GM12878 (cell line): ENCODE measurements around the gene MNT. TPM values are rescaled to one million over a fixed set of nuclear protein-coding genes. Genes with fewer than 3 reads are reported as not detected.

Experiments used
- ATAC-seq: fragments of 200-7000 bp; cut with Tn5 transposase; 3 replicates; pipeline ENCODE4 v1.9.1; 2020; ENCODE audit warnings: mild to moderate bottlenecking, moderate library complexity
- BruUV-seq: library from RNA; stranded (reverse); fragments of 400-500 nt; replicated peaks from 2 replicates; lab custom pipeline; 2021; lab: Mats Ljungman, UMichigan
- CTCF ChIA-PET: fragments of 300-600 bp; sonication (Branson Sonifier 250); formaldehyde crosslinking; extraction: SDS; loops from one replicate; lab custom pipeline; 2021; ENCODE audit warnings: inconsistent platforms; lab: Yijun Ruan, JAX
- POLR2A ChIA-PET: fragments of 350-600 bp; formaldehyde crosslinking; extraction: SDS; loops from one replicate; lab custom pipeline; 2021; ENCODE audit warnings: inconsistent platforms; lab: Charles Lee
- RAD21 ChIA-PET: fragments of 300-600 bp; sonication (Branson Sonifier 250); formaldehyde crosslinking; loops from one replicate; lab custom pipeline; 2023; ENCODE audit warnings: antibody characterized with exemption; ENCODE audit not compliant: unreplicated experiment; lab: Charles Lee
- SMC1A ChIA-PET: fragments of 300-600 bp; sonication (Branson Sonifier 250); formaldehyde crosslinking; loops from one replicate; lab custom pipeline; 2023; ENCODE audit not compliant: unreplicated experiment, uncharacterized antibody; lab: Charles Lee
- DNase-seq: peaks from one replicate; pipeline ENCODE4 v3.0.0-alpha.2; 2011; ENCODE audit warnings: low read depth, low spot score
- FAIRE-seq: peaks from 3 replicates; lab custom pipeline; 2011; peaks lifted over from hg19 to GRCh38; lab: Jason Lieb, UNC
- H2AFZ ChIP-seq: 2 replicates; pipeline ENCODE4 v1.6.0; 2011; ENCODE audit warnings: low read depth, low read length, control low read depth; ENCODE audit not compliant: control insufficient read depth
- H3K27ac ChIP-seq: 2 replicates; pipeline ENCODE4 v1.5.1; 2011; ENCODE audit warnings: control low read depth; ENCODE audit not compliant: control insufficient read depth, insufficient read depth
- H3K27me3 ChIP-seq, 2 experiments: replicated peaks in 1 of 2; 2 replicates each; pipeline versions ENCODE4 v1.6.0 to v1.6.1; 2011; ENCODE audit warnings: low read length in 1 of 2; ENCODE audit not compliant: control insufficient read depth in 2 of 2, insufficient read depth in 2 of 2
- H3K36me3 ChIP-seq, 2 experiments: 2 replicates each; pipeline ENCODE4 v1.5.1; 2011; ENCODE audit warnings: low read length in 1 of 2; ENCODE audit not compliant: control insufficient read depth in 2 of 2, insufficient read depth in 2 of 2
- H3K4me1 ChIP-seq: 2 replicates; pipeline ENCODE4 v1.6.1; 2011; ENCODE audit warnings: mild to moderate bottlenecking, low read length, moderate library complexity, mixed read lengths; ENCODE audit not compliant: control insufficient read depth, insufficient read depth
- H3K4me2 ChIP-seq: 2 replicates; pipeline ENCODE4 v1.6.0; 2011; ENCODE audit warnings: control low read depth; ENCODE audit not compliant: control insufficient read depth, insufficient read depth
- H3K4me3 ChIP-seq: fragments of 200-600 bp; sonication (generic); 2 replicates; pipeline ENCODE4 v1.5.1; 2016
- H3K79me2 ChIP-seq: 2 replicates; pipeline ENCODE4 v1.6.0; 2011; ENCODE audit warnings: low read length; ENCODE audit not compliant: control insufficient read depth, insufficient read depth
- H3K9ac ChIP-seq: 2 replicates; pipeline ENCODE4 v1.8.0; 2011; ENCODE audit warnings: low read length, control low read depth, mixed read lengths; ENCODE audit not compliant: control insufficient read depth, insufficient read depth
- H3K9me3 ChIP-seq: replicated peaks from 3 replicates; pipeline ENCODE4 v1.5.1; 2011; ENCODE audit warnings: mild to moderate bottlenecking, low read length; ENCODE audit not compliant: control insufficient read depth, insufficient read depth
- H4K20me1 ChIP-seq: 2 replicates; pipeline ENCODE4 v1.6.0; 2011; ENCODE audit not compliant: control insufficient read depth, insufficient read depth
- ASH2L ChIP-seq: fragments of 300-600, 200-600 bp; sonication (generic); IDR thresholded peaks from 2 replicates; pipeline ENCODE4 v1.6.1; 2017; ENCODE audit warnings: low read depth, mild to moderate bottlenecking, borderline replicate concordance
- BHLHE40 ChIP-seq, 2 experiments: fragments of 450-650 bp in 1 of 2; IDR thresholded peaks; 2 replicates each; pipeline ENCODE4 v1.6.1; 2011 to 2017; ENCODE audit warnings: low read depth in 2 of 2, borderline replicate concordance in 1 of 2, improper control_type of control experiment in 1 of 2, low read length in 1 of 2, mild to moderate bottlenecking in 1 of 2
- BRCA1 ChIP-seq: IDR thresholded peaks from 2 replicates; pipeline ENCODE4 v1.6.1; 2011; ENCODE audit warnings: low read depth, low read length, improper control_type of control experiment
- ESRRA ChIP-seq: IDR thresholded peaks from 2 replicates; pipeline ENCODE4 v1.6.1; 2012; ENCODE audit warnings: mild to moderate bottlenecking, low read length, improper control_type of control experiment
- ETV6 ChIP-seq, 2 experiments: fragments of 450-650 bp in 1 of 2; IDR thresholded peaks in 1 of 2; conservative IDR thresholded peaks in 1 of 2; 2 replicates each; pipeline ENCODE4 v1.6.1; 2014; ENCODE audit warnings: antibody characterized with exemption in 1 of 2, borderline replicate concordance in 1 of 2, low read depth in 1 of 2, mild to moderate bottlenecking in 1 of 2, moderate library complexity in 1 of 2
- HDAC6 ChIP-seq: fragments of 200-600 bp; sonication (generic); IDR thresholded peaks from one replicate; pipeline ENCODE4 v1.8.0; 2017; ENCODE audit warnings: antibody characterized with exemption; ENCODE audit not compliant: unreplicated experiment
- IKZF1 ChIP-seq: fragments of 450-650 bp; conservative IDR thresholded peaks from 2 replicates; pipeline ENCODE4 v1.6.1; 2017; ENCODE audit warnings: antibody characterized with exemption, mild to moderate bottlenecking
- IKZF2 ChIP-seq, 2 experiments: fragments of 450-650 bp; IDR thresholded peaks; 2 replicates each; pipeline ENCODE4 v1.6.1; 2017; ENCODE audit warnings: mild to moderate bottlenecking in 2 of 2, moderate library complexity in 2 of 2
- JUND ChIP-seq: IDR thresholded peaks from 2 replicates; pipeline ENCODE4 v1.6.1; 2012; ENCODE audit warnings: low read depth, mild to moderate bottlenecking, low read length, improper control_type of control experiment, moderate library complexity
- POU2F2 ChIP-seq: IDR thresholded peaks from 3 replicates; pipeline ENCODE4 v1.6.1; 2011; ENCODE audit warnings: low read depth, mild to moderate bottlenecking, low read length, borderline replicate concordance
- SUZ12 ChIP-seq: fragments of 200-600 bp; sonication (generic); IDR thresholded peaks from one replicate; pipeline ENCODE4 v1.6.1; 2018; ENCODE audit warnings: antibody characterized with exemption, mild to moderate bottlenecking; ENCODE audit not compliant: unreplicated experiment
- TCF3 ChIP-seq: IDR thresholded peaks from 2 replicates; pipeline ENCODE4 v1.6.1; 2012; ENCODE audit warnings: low read depth, mild to moderate bottlenecking, low read length, borderline replicate concordance; ENCODE audit not compliant: insufficient read depth
- WGBS: methylation state at CpG from one replicate; pipeline ENCODE4 v1.1.6; 2016; ENCODE audit warnings: low lambda C conversion rate; ENCODE audit not compliant: insufficient replicate concordance, insufficient coverage; ENCODE audit errors: missing lambda C conversion rate; 5-methylcytosine and 5-hydroxymethylcytosine counted together
- in situ Hi-C: fragments of 300-500 bp; cut with MboI; formaldehyde crosslinking; loops from 9 replicates; pipeline ENCODE4 v1.14.3; 2018; ENCODE audit warnings: mixed read lengths
- intact Hi-C: fragments of 100-400 bp; cut with micrococcal nuclease; formaldehyde crosslinking; loops from one replicate; pipeline ENCODE4 v1.14.2; 2022; ENCODE audit not compliant: unreplicated experiment
- polyA plus RNA-seq, 11 experiments: library from polyadenylated mRNA; depleted of rRNA in 4 of 11; unstranded in 6 of 11; stranded (reverse) in 5 of 11; fragments of >200 nt; fragmentation: Nextera tagmentation in 4 of 11; fragmentation: Illumina TruSeq in 1 of 11; extraction: Ambion mirVana in 4 of 11; extraction: Trizol in 1 of 11; gene quantifications; 1 replicate in 1 of 11; 2 replicates in 10 of 11; pipeline versions ENCODE4 v1.2.1 to v1.2.3, GENCODE V29; 2011 to 2016; ENCODE audit warnings: inconsistent platforms in 2 of 11, missing spikeins in 2 of 11, low read depth in 1 of 11
- total RNA-seq, 4 experiments: library from RNA; depleted of rRNA in 3 of 4; stranded (reverse); fragments of >200 nt in 3 of 4; fragmentation: Illumina TruSeq in 1 of 4; extraction: Trizol in 1 of 4; gene quantifications; 2 replicates each; pipeline versions ENCODE4 v1.2.1 to v1.2.3, GENCODE V29; 2013 to 2021
- TF ChIP-seq, protein P1 (sequence below): IDR thresholded peaks from 2 replicates; pipeline ENCODE4 v1.6.1; 2012; ENCODE audit warnings: low read depth, low read length, improper control_type of control experiment

MNT gene
- total and polyA plus RNA-seq, 10 of the 15 experiments (the other 5 are each of a cell fraction or from before 2014, with no cell fraction given): 0.31 to 15.9 (median 3.8) TPM

DNA sequence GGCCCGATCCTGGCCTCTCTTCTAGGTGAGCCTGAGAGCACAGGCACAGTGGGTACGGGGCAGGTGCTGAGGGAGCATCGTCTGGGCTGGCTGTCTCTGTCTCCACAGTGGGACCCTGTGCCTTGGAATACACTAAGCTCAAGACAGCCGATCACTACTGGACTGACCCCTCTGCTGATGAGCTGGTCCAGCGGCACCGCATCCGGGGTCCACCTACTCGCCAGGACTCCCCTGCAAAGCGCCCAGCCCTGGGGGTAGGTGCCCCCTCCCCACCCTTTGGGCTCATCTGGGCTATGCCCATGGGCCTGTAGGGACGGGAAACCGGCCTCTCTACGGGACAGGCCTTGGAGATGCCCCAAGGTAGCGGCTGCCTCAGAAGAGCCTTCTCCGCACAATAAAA is 38.0 kb downstream of the MNT start:
- H3K4me3 ChIP-seq: no peak overlapping the region
- ChIA-PET CTCF (interaction anchor here (1.0 kb wide), 1 partner anchor 10 kb away, joined by 3 read pairs; no protein-coding TSS in a partner anchor), SMC1A (interaction anchor here (1.2 kb wide), 1 partner anchor 19 kb away, joined by 3 read pairs; no protein-coding TSS in a partner anchor), RAD21 (no interaction called here), POLR2A (interaction anchor here (0.6 kb wide), 1 partner anchor 35 kb away, joined by 6 read pairs; no protein-coding TSS in a partner anchor)
- H3K79me2 ChIP-seq: no peaks in the 10 kb centered on the region
- no peak overlapping the region for H3K4me2 ChIP-seq
- H3K9ac ChIP-seq: no peak overlapping the region
- TF ChIP-seq SUZ12 (no peak), ASH2L (no peak), POU2F2 (no peak), ESRRA (no peak), BRCA1 (no peak), HDAC6 (no peak), TCF3 (no peak), IKZF1 (no peak), IKZF2 (IDR thresholded peaks at IDR 0.05) (no peak), BHLHE40 (IDR thresholded peaks at IDR 0.05; ENCODE audit: borderline replicate concordance in 1 of 2, low read depth in 2 of 2, low read length in 1 of 2) (no peak), JUND (no peak), ETV6 (conservative IDR thresholded peaks at IDR 0.05 in 1 of 2, IDR thresholded peaks at IDR 0.05 in 1 of 2; ENCODE audit: borderline replicate concordance in 1 of 2, low read depth in 1 of 2) (no peak)
- TF ChIP-seq, protein P1, sequence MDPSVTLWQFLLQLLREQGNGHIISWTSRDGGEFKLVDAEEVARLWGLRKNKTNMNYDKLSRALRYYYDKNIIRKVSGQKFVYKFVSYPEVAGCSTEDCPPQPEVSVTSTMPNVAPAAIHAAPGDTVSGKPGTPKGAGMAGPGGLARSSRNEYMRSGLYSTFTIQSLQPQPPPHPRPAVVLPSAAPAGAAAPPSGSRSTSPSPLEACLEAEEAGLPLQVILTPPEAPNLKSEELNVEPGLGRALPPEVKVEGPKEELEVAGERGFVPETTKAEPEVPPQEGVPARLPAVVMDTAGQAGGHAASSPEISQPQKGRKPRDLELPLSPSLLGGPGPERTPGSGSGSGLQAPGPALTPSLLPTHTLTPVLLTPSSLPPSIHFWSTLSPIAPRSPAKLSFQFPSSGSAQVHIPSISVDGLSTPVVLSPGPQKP: no peak
- no peak overlapping the region for H3K27ac ChIP-seq
- no peaks in the 10 kb centered on the region for H3K4me1 ChIP-seq
- WGBS: 95% methylated on average over 14 of the region's 14 CpGs
- no peak overlapping the region for H2AFZ ChIP-seq
- no peaks in the 10 kb centered on the region for H3K27me3 ChIP-seq
- in situ Hi-C loops (no loop called here), intact Hi-C loops (no loop called here)
- ATAC-seq (no peak), DNase-seq (no peak), FAIRE-seq (no peak)
- no peaks in the 10 kb centered on the region; a peak in 3 of 4 replicates for H3K36me3 ChIP-seq
- no peaks in the 10 kb centered on the region for H4K20me1 ChIP-seq
- BruUV-seq: no TSS peak
- H3K9me3 ChIP-seq: no peaks in the 10 kb centered on the region
